GM23338 (cell line): ENCODE measurements around the gene DMD. TPM values are rescaled to one million over a fixed set of nuclear protein-coding genes. Genes with fewer than 3 reads are reported as not detected.

Experiments used
- ATAC-seq: fragments of 200-7000 bp; cut with Tn5 transposase; 3 replicates; pipeline ENCODE4 v1.9.1; 2020
- DNase-seq: peaks from one replicate; pipeline ENCODE4 v3.0.0-alpha.2; 2015; ENCODE audit warnings: low spot score
- H2AFZ ChIP-seq: fragments of 200-600 bp; sonication (generic); 2 replicates; pipeline ENCODE4 v1.8.0; 2016; ENCODE audit warnings: antibody characterized with exemption, mild to moderate bottlenecking, moderate library complexity
- H3F3A ChIP-seq: fragments of 200-600 bp; sonication (generic); replicated peaks from 2 replicates; pipeline ENCODE4 v1.8.0; 2017; ENCODE audit warnings: antibody characterized with exemption, mixed run types, low read depth
- H3K27ac ChIP-seq: fragments of 200-600 bp; sonication (generic); 2 replicates; pipeline ENCODE4 v1.6.1; 2016; ENCODE audit warnings: low read depth
- H3K27me3 ChIP-seq: fragments of 200-600 bp; sonication (generic); 2 replicates; pipeline ENCODE4 v1.8.0; 2016; ENCODE audit warnings: mild to moderate bottlenecking, mixed run types, moderate library complexity; ENCODE audit not compliant: insufficient read depth
- H3K36me3 ChIP-seq: fragments of 200-600 bp; sonication (generic); 2 replicates; pipeline ENCODE4 v1.8.0; 2016; ENCODE audit warnings: mild to moderate bottlenecking; ENCODE audit not compliant: insufficient read depth
- H3K4me1 ChIP-seq: fragments of 200-600 bp; sonication (generic); 2 replicates; pipeline ENCODE4 v1.8.0; 2016; ENCODE audit warnings: mild to moderate bottlenecking, moderate library complexity; ENCODE audit not compliant: insufficient read depth
- H3K4me2 ChIP-seq: fragments of 200-600 bp; sonication (generic); 2 replicates; pipeline ENCODE4 v1.7.1; 2017; ENCODE audit warnings: mixed run types
- H3K4me3 ChIP-seq: fragments of 200-600 bp; sonication (generic); 2 replicates; pipeline ENCODE4 v1.6.1; 2016; ENCODE audit warnings: mixed run types
- H3K79me2 ChIP-seq: fragments of 200-600 bp; sonication (generic); replicated peaks from 2 replicates; pipeline ENCODE4 v1.8.0; 2017; ENCODE audit warnings: mild to moderate bottlenecking; ENCODE audit not compliant: insufficient read depth
- H3K9me2 ChIP-seq: fragments of 200-600 bp; sonication (generic); 2 replicates; pipeline ENCODE4 v1.8.0; 2017; ENCODE audit not compliant: insufficient read depth
- H4K20me1 ChIP-seq: fragments of 200-600 bp; sonication (generic); replicated peaks from 2 replicates; pipeline ENCODE4 v1.8.0; 2017; ENCODE audit warnings: mild to moderate bottlenecking; ENCODE audit not compliant: insufficient read depth
- H3K27ac Mint-ChIP-seq: 2 replicates; pipeline ENCODE4 v1.8.0; 2020; ENCODE audit warnings: inconsistent platforms, mild to moderate bottlenecking, moderate library complexity, mixed read lengths
- H3K27me3 Mint-ChIP-seq: 3 replicates; pipeline ENCODE4 v1.8.0; 2022; ENCODE audit warnings: low read depth, mild to moderate bottlenecking, moderate library complexity, mixed read lengths, inconsistent platforms; ENCODE audit not compliant: insufficient read depth, poor library complexity
- H3K36me3 Mint-ChIP-seq: 3 replicates; pipeline ENCODE4 v1.8.0; 2021; ENCODE audit warnings: low read depth, mild to moderate bottlenecking, inconsistent platforms, moderate library complexity, mixed read lengths
- H3K4me1 Mint-ChIP-seq: 3 replicates; pipeline ENCODE4 v1.8.0; 2020; ENCODE audit warnings: mild to moderate bottlenecking, inconsistent platforms, mixed read lengths
- H3K4me3 Mint-ChIP-seq: 3 replicates; pipeline ENCODE4 v1.8.0; 2021; ENCODE audit warnings: moderate library complexity, mild to moderate bottlenecking, inconsistent platforms, mixed read lengths
- H3K9me3 Mint-ChIP-seq: 3 replicates; pipeline ENCODE4 v1.8.0; 2020; ENCODE audit warnings: moderate library complexity, mild to moderate bottlenecking, inconsistent platforms, mixed read lengths
- CREB1 ChIP-seq: fragments of 250-450 bp; sonication (Bioruptor Pico); IDR thresholded peaks from 2 replicates; pipeline ENCODE4 v1.5.0; 2020; ENCODE audit warnings: low read depth, mild to moderate bottlenecking, moderate library complexity
- EZH2phosphoT487 ChIP-seq: fragments of 200-600 bp; sonication (generic); IDR thresholded peaks from one replicate; pipeline ENCODE4 v1.8.1; 2018; ENCODE audit warnings: antibody characterized with exemption; ENCODE audit not compliant: unreplicated experiment
- POLR2AphosphoS5 ChIP-seq: IDR thresholded peaks from 2 replicates; pipeline ENCODE4 v1.6.1; 2016; ENCODE audit warnings: antibody characterized with exemption, low read depth
- ZNF114 ChIP-seq: fragments of 250-450 bp; sonication (Bioruptor Pico); IDR thresholded peaks from 2 replicates; pipeline ENCODE4 v1.5.0; 2020; ENCODE audit warnings: mild to moderate bottlenecking, moderate library complexity
- polyA plus RNA-seq: library from polyadenylated mRNA; unstranded; fragments of >200 nt; fragmentation: Nextera tagmentation; extraction: Ambion mirVana; gene quantifications from 2 replicates; pipeline ENCODE4 v1.2.1, GENCODE V29; 2016
- total RNA-seq: library from RNA; depleted of rRNA; stranded (reverse); fragments of >200 nt; shearing (Covaris generic); gene quantifications from 2 replicates; pipeline ENCODE4 v1.2.3, GENCODE V29; 2014
- TF ChIP-seq, protein P1 (sequence below): IDR thresholded peaks from one replicate; pipeline ENCODE4 v1.6.1; 2018; ENCODE audit warnings: antibody characterized with exemption; ENCODE audit not compliant: unreplicated experiment
- TF ChIP-seq, protein P2 (sequence below): fragments of 250-450 bp; sonication (Bioruptor Pico); IDR thresholded peaks from 2 replicates; pipeline ENCODE4 v1.5.0; 2020; ENCODE audit warnings: mild to moderate bottlenecking, moderate library complexity
- TF ChIP-seq, protein P3 (sequence below): IDR thresholded peaks from 2 replicates; pipeline ENCODE4 v1.6.1; 2016; ENCODE audit warnings: antibody characterized with exemption

The DMD gene
- total and polyA plus RNA-seq, 2 experiments from 2014 or later = 4.5 to 7.6 TPM

DNA sequence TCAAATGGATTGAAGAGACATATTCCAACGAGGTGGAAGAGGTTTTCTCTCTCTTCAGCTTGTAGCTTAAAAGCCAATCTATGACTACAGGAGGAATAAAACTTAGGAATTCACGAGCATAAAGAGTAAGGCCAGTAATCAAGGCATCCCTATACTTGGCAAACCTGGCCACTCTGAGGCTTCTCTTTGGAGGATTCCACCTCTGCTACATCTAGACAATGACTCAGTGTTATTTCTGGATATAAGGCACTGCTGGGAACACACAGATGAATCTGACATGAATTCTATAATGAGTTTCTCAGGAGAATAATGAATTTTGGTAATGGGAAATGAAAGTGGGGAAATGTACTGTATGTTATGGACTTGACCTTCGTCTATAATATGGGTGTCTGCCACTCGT lies 1123.7 kb downstream of the DMD start (continued):
- TF ChIP-seq, protein P1, sequence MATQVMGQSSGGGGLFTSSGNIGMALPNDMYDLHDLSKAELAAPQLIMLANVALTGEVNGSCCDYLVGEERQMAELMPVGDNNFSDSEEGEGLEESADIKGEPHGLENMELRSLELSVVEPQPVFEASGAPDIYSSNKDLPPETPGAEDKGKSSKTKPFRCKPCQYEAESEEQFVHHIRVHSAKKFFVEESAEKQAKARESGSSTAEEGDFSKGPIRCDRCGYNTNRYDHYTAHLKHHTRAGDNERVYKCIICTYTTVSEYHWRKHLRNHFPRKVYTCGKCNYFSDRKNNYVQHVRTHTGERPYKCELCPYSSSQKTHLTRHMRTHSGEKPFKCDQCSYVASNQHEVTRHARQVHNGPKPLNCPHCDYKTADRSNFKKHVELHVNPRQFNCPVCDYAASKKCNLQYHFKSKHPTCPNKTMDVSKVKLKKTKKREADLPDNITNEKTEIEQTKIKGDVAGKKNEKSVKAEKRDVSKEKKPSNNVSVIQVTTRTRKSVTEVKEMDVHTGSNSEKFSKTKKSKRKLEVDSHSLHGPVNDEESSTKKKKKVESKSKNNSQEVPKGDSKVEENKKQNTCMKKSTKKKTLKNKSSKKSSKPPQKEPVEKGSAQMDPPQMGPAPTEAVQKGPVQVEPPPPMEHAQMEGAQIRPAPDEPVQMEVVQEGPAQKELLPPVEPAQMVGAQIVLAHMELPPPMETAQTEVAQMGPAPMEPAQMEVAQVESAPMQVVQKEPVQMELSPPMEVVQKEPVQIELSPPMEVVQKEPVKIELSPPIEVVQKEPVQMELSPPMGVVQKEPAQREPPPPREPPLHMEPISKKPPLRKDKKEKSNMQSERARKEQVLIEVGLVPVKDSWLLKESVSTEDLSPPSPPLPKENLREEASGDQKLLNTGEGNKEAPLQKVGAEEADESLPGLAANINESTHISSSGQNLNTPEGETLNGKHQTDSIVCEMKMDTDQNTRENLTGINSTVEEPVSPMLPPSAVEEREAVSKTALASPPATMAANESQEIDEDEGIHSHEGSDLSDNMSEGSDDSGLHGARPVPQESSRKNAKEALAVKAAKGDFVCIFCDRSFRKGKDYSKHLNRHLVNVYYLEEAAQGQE = no peak
- TF ChIP-seq, protein P2, sequence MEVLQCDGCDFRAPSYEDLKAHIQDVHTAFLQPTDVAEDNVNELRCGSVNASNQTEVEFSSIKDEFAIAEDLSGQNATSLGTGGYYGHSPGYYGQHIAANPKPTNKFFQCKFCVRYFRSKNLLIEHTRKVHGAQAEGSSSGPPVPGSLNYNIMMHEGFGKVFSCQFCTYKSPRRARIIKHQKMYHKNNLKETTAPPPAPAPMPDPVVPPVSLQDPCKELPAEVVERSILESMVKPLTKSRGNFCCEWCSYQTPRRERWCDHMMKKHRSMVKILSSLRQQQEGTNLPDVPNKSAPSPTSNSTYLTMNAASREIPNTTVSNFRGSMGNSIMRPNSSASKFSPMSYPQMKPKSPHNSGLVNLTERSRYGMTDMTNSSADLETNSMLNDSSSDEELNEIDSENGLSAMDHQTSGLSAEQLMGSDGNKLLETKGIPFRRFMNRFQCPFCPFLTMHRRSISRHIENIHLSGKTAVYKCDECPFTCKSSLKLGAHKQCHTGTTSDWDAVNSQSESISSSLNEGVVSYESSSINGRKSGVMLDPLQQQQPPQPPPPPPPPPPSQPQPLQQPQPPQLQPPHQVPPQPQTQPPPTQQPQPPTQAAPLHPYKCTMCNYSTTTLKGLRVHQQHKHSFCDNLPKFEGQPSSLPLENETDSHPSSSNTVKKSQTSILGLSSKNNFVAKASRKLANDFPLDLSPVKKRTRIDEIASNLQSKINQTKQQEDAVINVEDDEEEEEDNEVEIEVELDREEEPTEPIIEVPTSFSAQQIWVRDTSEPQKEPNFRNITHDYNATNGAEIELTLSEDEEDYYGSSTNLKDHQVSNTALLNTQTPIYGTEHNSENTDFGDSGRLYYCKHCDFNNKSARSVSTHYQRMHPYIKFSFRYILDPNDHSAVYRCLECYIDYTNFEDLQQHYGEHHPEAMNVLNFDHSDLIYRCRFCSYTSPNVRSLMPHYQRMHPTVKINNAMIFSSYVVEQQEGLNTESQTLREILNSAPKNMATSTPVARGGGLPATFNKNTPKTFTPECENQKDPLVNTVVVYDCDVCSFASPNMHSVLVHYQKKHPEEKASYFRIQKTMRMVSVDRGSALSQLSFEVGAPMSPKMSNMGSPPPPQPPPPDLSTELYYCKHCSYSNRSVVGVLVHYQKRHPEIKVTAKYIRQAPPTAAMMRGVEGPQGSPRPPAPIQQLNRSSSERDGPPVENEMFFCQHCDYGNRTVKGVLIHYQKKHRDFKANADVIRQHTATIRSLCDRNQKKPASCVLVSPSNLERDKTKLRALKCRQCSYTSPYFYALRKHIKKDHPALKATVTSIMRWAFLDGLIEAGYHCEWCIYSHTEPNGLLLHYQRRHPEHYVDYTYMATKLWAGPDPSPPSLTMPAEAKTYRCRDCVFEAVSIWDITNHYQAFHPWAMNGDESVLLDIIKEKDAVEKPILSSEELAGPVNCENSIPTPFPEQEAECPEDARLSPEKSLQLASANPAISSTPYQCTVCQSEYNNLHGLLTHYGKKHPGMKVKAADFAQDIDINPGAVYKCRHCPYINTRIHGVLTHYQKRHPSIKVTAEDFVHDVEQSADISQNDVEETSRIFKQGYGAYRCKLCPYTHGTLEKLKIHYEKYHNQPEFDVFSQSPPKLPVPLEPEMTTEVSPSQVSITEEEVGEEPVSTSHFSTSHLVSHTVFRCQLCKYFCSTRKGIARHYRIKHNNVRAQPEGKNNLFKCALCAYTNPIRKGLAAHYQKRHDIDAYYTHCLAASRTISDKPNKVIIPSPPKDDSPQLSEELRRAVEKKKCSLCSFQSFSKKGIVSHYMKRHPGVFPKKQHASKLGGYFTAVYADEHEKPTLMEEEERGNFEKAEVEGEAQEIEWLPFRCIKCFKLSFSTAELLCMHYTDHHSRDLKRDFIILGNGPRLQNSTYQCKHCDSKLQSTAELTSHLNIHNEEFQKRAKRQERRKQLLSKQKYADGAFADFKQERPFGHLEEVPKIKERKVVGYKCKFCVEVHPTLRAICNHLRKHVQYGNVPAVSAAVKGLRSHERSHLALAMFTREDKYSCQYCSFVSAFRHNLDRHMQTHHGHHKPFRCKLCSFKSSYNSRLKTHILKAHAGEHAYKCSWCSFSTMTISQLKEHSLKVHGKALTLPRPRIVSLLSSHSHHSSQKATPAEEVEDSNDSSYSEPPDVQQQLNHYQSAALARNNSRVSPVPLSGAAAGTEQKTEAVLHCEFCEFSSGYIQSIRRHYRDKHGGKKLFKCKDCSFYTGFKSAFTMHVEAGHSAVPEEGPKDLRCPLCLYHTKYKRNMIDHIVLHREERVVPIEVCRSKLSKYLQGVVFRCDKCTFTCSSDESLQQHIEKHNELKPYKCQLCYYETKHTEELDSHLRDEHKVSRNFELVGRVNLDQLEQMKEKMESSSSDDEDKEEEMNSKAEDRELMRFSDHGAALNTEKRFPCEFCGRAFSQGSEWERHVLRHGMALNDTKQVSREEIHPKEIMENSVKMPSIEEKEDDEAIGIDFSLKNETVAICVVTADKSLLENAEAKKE (CRISPR knock-in tag) = no peak
- TF ChIP-seq EZH2phosphoT487 = no peak
- TF ChIP-seq ZNF114 (CRISPR knock-in tag) = no peak
- no peak for TF ChIP-seq POLR2AphosphoS5

DNA sequence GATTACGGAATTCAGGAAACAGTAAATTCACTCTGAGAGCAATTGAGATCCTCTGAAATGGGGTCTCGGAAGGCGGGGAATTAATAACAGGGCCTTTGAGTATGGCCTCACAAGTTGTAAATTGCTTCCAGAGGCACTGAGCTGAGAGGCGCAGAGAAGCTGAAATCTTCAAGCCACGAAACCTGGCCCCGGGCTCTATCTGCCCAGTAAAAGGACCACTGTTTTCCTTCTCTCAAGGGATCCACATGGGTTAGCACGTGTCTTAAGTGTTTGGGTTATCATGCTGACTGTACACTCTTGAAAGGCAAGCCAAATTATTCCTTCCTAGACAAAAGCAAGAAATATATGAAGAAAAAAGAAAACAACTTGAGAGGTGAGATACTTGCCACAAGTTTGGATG lies 1126.6 kb downstream of the DMD start:
- no peaks in the 10 kb centered on the region for H3K4me1 ChIP-seq
- H4K20me1 ChIP-seq = no peaks in the 10 kb centered on the region
- no peak for ATAC-seq
- no peak for TF ChIP-seq CREB1 (CRISPR knock-in tag)
- TF ChIP-seq, protein P3, sequence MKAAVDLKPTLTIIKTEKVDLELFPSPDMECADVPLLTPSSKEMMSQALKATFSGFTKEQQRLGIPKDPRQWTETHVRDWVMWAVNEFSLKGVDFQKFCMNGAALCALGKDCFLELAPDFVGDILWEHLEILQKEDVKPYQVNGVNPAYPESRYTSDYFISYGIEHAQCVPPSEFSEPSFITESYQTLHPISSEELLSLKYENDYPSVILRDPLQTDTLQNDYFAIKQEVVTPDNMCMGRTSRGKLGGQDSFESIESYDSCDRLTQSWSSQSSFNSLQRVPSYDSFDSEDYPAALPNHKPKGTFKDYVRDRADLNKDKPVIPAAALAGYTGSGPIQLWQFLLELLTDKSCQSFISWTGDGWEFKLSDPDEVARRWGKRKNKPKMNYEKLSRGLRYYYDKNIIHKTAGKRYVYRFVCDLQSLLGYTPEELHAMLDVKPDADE = no peak

More for the DNA sequence above, 1126.6 kb downstream of the DMD start:
- no peak for DNase-seq
- H3K36me3 ChIP-seq = no peaks in the 10 kb centered on the region
- no peaks in the 10 kb centered on the region for H3F3A ChIP-seq
- no peaks in the 10 kb centered on the region for H3K79me2 ChIP-seq
- no peaks in the 10 kb centered on the region for H3K27me3 ChIP-seq
- H3K4me3 Mint-ChIP-seq = no peak overlapping the region
- no peak overlapping the region for H3K27ac ChIP-seq
- no peaks in the 10 kb centered on the region for H3K9me3 Mint-ChIP-seq
- H3K4me3 ChIP-seq = no peak overlapping the region
- no peak overlapping the region for H3K27ac Mint-ChIP-seq
- no peak overlapping the region for H2AFZ ChIP-seq
- no peaks in the 10 kb centered on the region for H3K9me2 ChIP-seq
- no peaks in the 10 kb centered on the region for H3K27me3 Mint-ChIP-seq
- no peaks in the 10 kb centered on the region for H3K4me1 Mint-ChIP-seq
- no peak overlapping the region for H3K4me2 ChIP-seq
- no peaks in the 10 kb centered on the region for H3K36me3 Mint-ChIP-seq
